Activated CD4-positive, alpha-beta T cell treated with anti-CD3 and anti-CD28 coated beads, Interleukin-2, amount 10 ng/mL, durations not matched to agents 24 days and 14 days (primary cell): ENCODE data around the gene FGFBP3. TPM values are rescaled to one million over a fixed set of nuclear protein-coding genes. Genes with fewer than 3 reads are reported as not detected.
A peak's percentile ranks its signal among the peaks of the same experiment; 100 is the strongest.

Experiments
- DNase-seq: peaks from one replicate; pipeline ENCODE4 v3.0.0; 2022
- H3K27ac Mint-ChIP-seq: one replicate; pipeline ENCODE4 v1.8.0; 2022; ENCODE audit warnings: mild to moderate bottlenecking, mixed read lengths
- H3K27me3 Mint-ChIP-seq: one replicate; pipeline ENCODE4 v1.8.0; 2022; ENCODE audit warnings: mixed read lengths
- H3K36me3 Mint-ChIP-seq: one replicate; pipeline ENCODE4 v1.8.0; 2022; ENCODE audit warnings: low read depth, mild to moderate bottlenecking, mixed read lengths
- H3K4me1 Mint-ChIP-seq: one replicate; pipeline ENCODE4 v1.8.0; 2021; ENCODE audit warnings: mixed read lengths
- H3K4me3 Mint-ChIP-seq: one replicate; pipeline ENCODE4 v1.8.0; 2022; ENCODE audit warnings: mild to moderate bottlenecking, moderate library complexity, mixed read lengths
- H3K9me3 Mint-ChIP-seq: one replicate; pipeline ENCODE4 v1.8.0; 2021; ENCODE audit warnings: mixed read lengths
- intact Hi-C: fragments of 100-400 bp; cut with micrococcal nuclease; formaldehyde crosslinking; loops from one replicate; pipeline ENCODE4 v1.15.1; 2023
- total RNA-seq: library from RNA; stranded (reverse); gene quantifications from 2 replicates; pipeline ENCODE4 v1.2.3, GENCODE V29; 2022

Gene FGFBP3
- total RNA-seq, result 2.5 and 2.7 TPM in 2 replicates

GRCh38 chr10:91909117-91909677, at the start of gene FGFBP3:
Gene FGFBP3 (minus strand): TSS chr10:91909486. CDS start chr10:91908969, 517 bp downstream.
- peaks cover 19% of the 10 kb centered on the region for H3K36me3 Mint-ChIP-seq
- intact Hi-C loops, result loop anchor here (2.0 kb wide), 1 partner anchor 112 kb away; no protein-coding TSS in a partner anchor
- peak; percentile 76 for DNase-seq
- H3K9me3 Mint-ChIP-seq, result no peaks in the 10 kb centered on the region
- peak within 1 kb of the TSS; percentile 95 for H3K4me3 Mint-ChIP-seq
- peak within 1 kb of the TSS; percentile 84 for H3K27ac Mint-ChIP-seq
- peaks cover 17% of the 10 kb centered on the region for H3K27me3 Mint-ChIP-seq
- H3K4me1 Mint-ChIP-seq, result peaks cover 15% of the 10 kb centered on the region

GRCh38 chr10:91957091-91957490, 47.8 kb upstream of the FGFBP3 start:
- Mint-ChIP-seq H3K27ac (no peak overlapping the region), H3K27me3 (no peaks in the 10 kb centered on the region), H3K4me1 (peaks cover 6% of the 10 kb centered on the region), H3K4me3 (no peak overlapping the region), H3K9me3 (no peaks in the 10 kb centered on the region), H3K36me3 (peaks cover 58% of the 10 kb centered on the region)
- intact Hi-C loops, result no loop called here
- DNase-seq, result no peak

GRCh38 chr10:91955114-91955513, 45.8 kb upstream of the FGFBP3 start:
- Mint-ChIP-seq H3K36me3 (peaks cover 58% of the 10 kb centered on the region), H3K9me3 (no peaks in the 10 kb centered on the region), H3K4me1 (peaks cover 2% of the 10 kb centered on the region), H3K4me3 (no peak overlapping the region), H3K27ac (no peak overlapping the region), H3K27me3 (no peaks in the 10 kb centered on the region)
- intact Hi-C loops, result no loop called here
- no peak for DNase-seq

GRCh38 chr10:91953600-91954160, 44.4 kb upstream of the FGFBP3 start:
- Mint-ChIP-seq H3K9me3 (no peaks in the 10 kb centered on the region), H3K4me1 (peaks cover 4% of the 10 kb centered on the region), H3K27me3 (no peaks in the 10 kb centered on the region), H3K4me3 (no peak overlapping the region), H3K36me3 (peaks cover 55% of the 10 kb centered on the region), H3K27ac (no peak overlapping the region)
- DNase-seq, result no peak
- intact Hi-C loops, result no loop called here

GRCh38 chr10:91944880-91945630, 35.8 kb upstream of the FGFBP3 start:
- peak overlapping the region; percentile 84 for H3K27ac Mint-ChIP-seq
- DNase-seq, result peak; percentile 73
- H3K27me3 Mint-ChIP-seq, result no peaks in the 10 kb centered on the region
- H3K36me3 Mint-ChIP-seq, result peaks cover 52% of the 10 kb centered on the region
- peaks cover 22% of the 10 kb centered on the region for H3K4me1 Mint-ChIP-seq
- peak overlapping the region; percentile 60 for H3K4me3 Mint-ChIP-seq
- peaks cover 4% of the 10 kb centered on the region for H3K9me3 Mint-ChIP-seq
- intact Hi-C loops, result loop anchor here (1.0 to 2.0 kb wide), 4 partner anchors 18 to 146 kb away; partner anchors contain the start of gene TNKS2

GRCh38 chr10:91941426-91941825, 32.1 kb upstream of the FGFBP3 start:
- Mint-ChIP-seq H3K27ac (no peak overlapping the region), H3K4me3 (no peak overlapping the region), H3K36me3 (peaks cover 49% of the 10 kb centered on the region), H3K9me3 (peaks cover 4% of the 10 kb centered on the region), H3K27me3 (no peaks in the 10 kb centered on the region), H3K4me1 (peaks cover 27% of the 10 kb centered on the region)
- no peak for DNase-seq
- intact Hi-C loops, result no loop called here

GRCh38 chr10:91939653-91940052, 30.4 kb upstream of the FGFBP3 start:
- no peaks in the 10 kb centered on the region for H3K9me3 Mint-ChIP-seq
- H3K27me3 Mint-ChIP-seq, result no peaks in the 10 kb centered on the region
- no peak overlapping the region for H3K4me3 Mint-ChIP-seq
- H3K4me1 Mint-ChIP-seq, result peaks cover 21% of the 10 kb centered on the region
- intact Hi-C loops, result no loop called here
- DNase-seq, result no peak
- peaks cover 53% of the 10 kb centered on the region for H3K36me3 Mint-ChIP-seq
- H3K27ac Mint-ChIP-seq, result no peak overlapping the region

- H3K4me3 Mint-ChIP-seq, result no peak overlapping the region
- intact Hi-C loops, result no loop called here
- no peak for DNase-seq
- no peak overlapping the region for H3K27ac Mint-ChIP-seq
- H3K27me3 Mint-ChIP-seq, result no peaks in the 10 kb centered on the region
- no peaks in the 10 kb centered on the region for H3K9me3 Mint-ChIP-seq
- H3K4me1 Mint-ChIP-seq, result peaks cover 33% of the 10 kb centered on the region
- H3K36me3 Mint-ChIP-seq, result peaks cover 56% of the 10 kb centered on the region
These were observed 26.6 kb upstream of the FGFBP3 start for GRCh38 chr10:91935886-91936285.

- Mint-ChIP-seq H3K36me3 (peaks cover 45% of the 10 kb centered on the region), H3K4me1 (peaks cover 33% of the 10 kb centered on the region), H3K4me3 (no peak overlapping the region), H3K9me3 (no peaks in the 10 kb centered on the region), H3K27me3 (no peaks in the 10 kb centered on the region), H3K27ac (no peak overlapping the region)
- intact Hi-C loops, result no loop called here
- DNase-seq, result no peak
These were observed 23.5 kb upstream of the FGFBP3 start for GRCh38 chr10:91932737-91933136.

GRCh38 chr10:91931526-91932190, 22.4 kb upstream of the FGFBP3 start:
- Mint-ChIP-seq H3K4me1 (peaks cover 37% of the 10 kb centered on the region), H3K27me3 (no peaks in the 10 kb centered on the region), H3K4me3 (no peak overlapping the region), H3K27ac (peak overlapping the region; percentile 15), H3K9me3 (no peaks in the 10 kb centered on the region), H3K36me3 (peaks cover 44% of the 10 kb centered on the region)
- no peak for DNase-seq
- intact Hi-C loops, result no loop called here

GRCh38 chr10:91930939-91931338, 21.7 kb upstream of the FGFBP3 start:
- Mint-ChIP-seq H3K36me3 (peaks cover 44% of the 10 kb centered on the region), H3K27ac (no peak overlapping the region)

GRCh38 chr10:91925022-91925320, 15.7 kb upstream of the FGFBP3 start:
- no peaks in the 10 kb centered on the region for H3K9me3 Mint-ChIP-seq
- H3K4me3 Mint-ChIP-seq, result peak overlapping the region; percentile 87
- DNase-seq, result peak; percentile 39
- H3K27ac Mint-ChIP-seq, result no peak overlapping the region
- peaks cover 34% of the 10 kb centered on the region for H3K4me1 Mint-ChIP-seq
- intact Hi-C loops, result loop anchor here (10.0 kb wide), 1 partner anchor 370 kb away; the partner anchor contains the start of genes CPEB3 and MARCHF5
- H3K27me3 Mint-ChIP-seq, result no peaks in the 10 kb centered on the region
- peaks cover 17% of the 10 kb centered on the region for H3K36me3 Mint-ChIP-seq

More at GRCh38 chr10:91930939-91931338, 21.7 kb upstream of the FGFBP3 start:
- no peaks in the 10 kb centered on the region for H3K27me3 Mint-ChIP-seq
- H3K9me3 Mint-ChIP-seq, result no peaks in the 10 kb centered on the region
- H3K4me3 Mint-ChIP-seq, result no peak overlapping the region
- intact Hi-C loops, result no loop called here
- DNase-seq, result no peak
- H3K4me1 Mint-ChIP-seq, result peaks cover 41% of the 10 kb centered on the region

GRCh38 chr10:91924212-91925021, 15.1 kb upstream of the FGFBP3 start:
- H3K4me1 Mint-ChIP-seq, result peaks cover 34% of the 10 kb centered on the region
- peak overlapping the region; percentile 99 for H3K27ac Mint-ChIP-seq
- intact Hi-C loops, result loop anchor here (1.0 to 10.0 kb wide), 3 partner anchors 21 to 512 kb away; partner anchors contain the start of genes CPEB3, HECTD2 and MARCHF5
- peak overlapping the region; percentile 87 for H3K4me3 Mint-ChIP-seq
- peak; percentile 38 for DNase-seq
- no peaks in the 10 kb centered on the region for H3K9me3 Mint-ChIP-seq
- H3K36me3 Mint-ChIP-seq, result peaks cover 17% of the 10 kb centered on the region
- H3K27me3 Mint-ChIP-seq, result no peaks in the 10 kb centered on the region
